ENCODE measurements around the gene PRKCA. TPM values are rescaled to one million over a fixed set of nuclear protein-coding genes. Genes with fewer than 3 reads are reported as not detected.

PRKCA gene
- total and polyA plus RNA-seq, 2 of the 13 experiments (the other 11 are each of a cell fraction or from before 2014, with no cell fraction given), result 18.5 to 21.5 TPM

- H3K9me3 ChIP-seq (ENCODE audit: low read length), result no peaks in the 10 kb centered on the region
- H3K9ac ChIP-seq (ENCODE audit: insufficient read depth, low read depth, low read length), result no peak overlapping the region
- H3K79me2 ChIP-seq (ENCODE audit: insufficient read depth, low read length), result no peaks in the 10 kb centered on the region
- ChIA-PET CTCF (ENCODE audit: low intra/inter-chr PET ratio, low total read pairs) (no interaction called here), POLR2A (no interaction called here)
- H3K4me2 ChIP-seq (ENCODE audit: low read depth, low read length), result no peak overlapping the region
- intact Hi-C loops (cut with micrococcal nuclease; ENCODE audit: unreplicated experiment) (no loop called here), in situ Hi-C loops (cut with HindIII; ENCODE audit: extremely low pct_ligation_motif_present, low pct_unique_long_range_greater_than_20kb) (no loop called here)
- no peak overlapping the region for H2AFZ ChIP-seq (ENCODE audit: low read length)
- H3K36me3 ChIP-seq (replicated peaks in 1 of 2; ENCODE audit: control insufficient read depth in 1 of 2, insufficient read depth in 2 of 2, low read length in 2 of 2), result peaks cover 21 to 58% of the 10 kb centered on the region in 2 experiments
- no peaks in the 10 kb centered on the region for H3K27me3 ChIP-seq (ENCODE audit: control insufficient read depth in 1 of 2, insufficient read depth in 2 of 2, low read length in 2 of 2)
- no peak overlapping the region for H3K4me3 ChIP-seq (replicated peaks in 1 of 3; ENCODE audit: insufficient read depth in 1 of 3, low read depth in 2 of 3, low read length in 3 of 3)
- ATAC-seq (no peak), FAIRE-seq (no peak), DNase-seq (ENCODE audit: low spot score) (no peak)
- H4K20me1 ChIP-seq (ENCODE audit: insufficient read depth, low read length), result no peaks in the 10 kb centered on the region
- BruUV-seq (replicated peaks), result no TSS peak
- WGBS (ENCODE audit: low lambda C conversion rate), result 93% methylated on average over 5 of the region's 5 CpGs
- no peak overlapping the region for H3K27ac ChIP-seq (ENCODE audit: extremely low read length, insufficient read depth, low read length)
- H3K4me1 ChIP-seq (ENCODE audit: insufficient read depth, low read length), result no peaks in the 10 kb centered on the region
- TF ChIP-seq ISX (CRISPR knock-in tag; conservative IDR thresholded peaks at IDR 0.05) (no peak), ONECUT2 (CRISPR knock-in tag; IDR thresholded peaks at IDR 0.05) (no peak), ZNF777 (CRISPR knock-in tag; IDR thresholded peaks at IDR 0.05) (no peak), RNF219 (CRISPR knock-in tag; IDR thresholded peaks at IDR 0.05) (no peak), DPF2 (CRISPR knock-in tag; IDR thresholded peaks at IDR 0.05; ENCODE audit: borderline replicate concordance, low read depth) (no peak), ZBTB7A (CRISPR knock-in tag; IDR thresholded peaks at IDR 0.05) (no peak), MEIS1 (CRISPR knock-in tag; IDR thresholded peaks at IDR 0.05; ENCODE audit: borderline replicate concordance) (no peak), BORCS8-MEF2B (CRISPR knock-in tag; IDR thresholded peaks at IDR 0.05) (no peak), ZNF589 (CRISPR knock-in tag; conservative IDR thresholded peaks at IDR 0.05) (no peak), ZNF530 (CRISPR knock-in tag; IDR thresholded peaks at IDR 0.05; ENCODE audit: low read depth) (no peak), ATM (IDR thresholded peaks at IDR 0.05; ENCODE audit: borderline replicate concordance) (no peak), SRSF9 (IDR thresholded peaks at IDR 0.05; ENCODE audit: borderline replicate concordance, insufficient read depth, low read depth, low read length, poor library complexity, severe bottlenecking) (no peak), THRA (CRISPR knock-in tag; IDR thresholded peaks at IDR 0.05; ENCODE audit: borderline replicate concordance) (no peak), ZNF644 (CRISPR knock-in tag; IDR thresholded peaks at IDR 0.05; ENCODE audit: low read depth) (no peak), ZSCAN12 (CRISPR knock-in tag; IDR thresholded peaks at IDR 0.05) (no peak), ZBTB10 (CRISPR knock-in tag; IDR thresholded peaks at IDR 0.05; ENCODE audit: borderline replicate concordance) (no peak), ZSCAN31 (CRISPR knock-in tag; IDR thresholded peaks at IDR 0.05; ENCODE audit: low read depth) (no peak)
Observed at GRCh38 chr17:66740226-66740625, 437.8 kb downstream of the PRKCA start.

Data from HepG2 (cell line).